ENCODE results near the gene SERINC5.
A peak's percentile ranks its signal among the peaks of the same experiment; 100 is the strongest.

Gene SERINC5

DNA sequence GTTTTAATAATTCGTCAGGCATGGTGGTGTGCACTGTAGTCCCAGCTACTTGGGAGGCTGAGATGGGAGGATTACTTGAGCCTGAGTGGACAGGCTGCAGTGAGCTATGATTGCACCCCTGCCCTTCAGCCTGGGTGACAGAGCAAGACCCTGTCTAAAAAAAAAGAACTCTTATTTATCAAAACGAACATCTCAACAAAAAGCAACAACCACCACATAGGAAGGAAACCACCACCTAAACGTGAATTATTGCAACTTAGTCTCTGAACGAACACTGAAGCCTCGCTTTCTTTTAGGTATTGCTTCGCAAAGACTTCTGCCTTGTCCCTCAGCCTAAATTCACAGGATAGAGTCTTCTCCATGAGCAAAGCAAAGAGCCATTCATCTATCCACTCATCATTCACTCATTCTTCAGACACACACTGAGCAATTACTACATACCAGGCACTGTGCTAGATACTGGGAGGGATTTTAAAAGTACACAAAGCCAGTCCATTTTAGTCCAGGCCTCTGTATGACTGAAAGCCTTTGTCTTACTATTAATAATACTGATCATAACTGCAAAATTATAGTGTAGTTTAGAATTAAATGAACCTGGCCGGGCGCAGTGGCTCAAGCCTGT is 163.3 kb downstream of the SERINC5 start:
- in situ Hi-C loops (cut with MboI; ENCODE audit: low pct_unique_long_range_greater_than_20kb, low sequenced_read_pairs): loop anchor here (10.0 kb wide), 1 partner anchor 212 kb away; no protein-coding TSS in a partner anchor
- DNase-seq: no peak

DNA sequence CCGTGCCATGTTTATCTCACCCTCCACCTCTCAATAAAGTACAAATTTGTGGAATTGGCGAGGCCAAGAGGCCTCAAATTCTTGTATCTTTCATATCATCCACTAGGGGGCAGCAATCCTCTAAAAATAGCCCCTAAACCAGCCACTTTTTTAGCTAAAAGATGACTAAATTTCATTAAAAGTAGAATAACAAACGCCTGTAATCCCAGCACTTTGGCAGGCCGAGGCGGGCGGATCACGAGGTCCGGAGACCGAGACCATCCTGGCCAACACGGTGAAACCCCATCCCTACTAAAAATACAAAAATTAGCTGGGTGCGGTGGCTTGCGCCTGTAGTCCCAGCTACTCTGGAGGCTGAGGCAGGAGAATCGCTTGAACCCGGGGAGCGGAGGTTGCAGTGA is 164.1 kb downstream of the SERINC5 start:
- DNase-seq: peak; percentile 73
- in situ Hi-C loops (cut with MboI; ENCODE audit: low pct_unique_long_range_greater_than_20kb, low sequenced_read_pairs): loop anchor here (10.0 kb wide), 1 partner anchor 213 kb away; no protein-coding TSS in a partner anchor

- in situ Hi-C loops (cut with MboI; ENCODE audit: low pct_unique_long_range_greater_than_20kb, low sequenced_read_pairs): loop anchor here (10.0 kb wide), 1 partner anchor 214 kb away; no protein-coding TSS in a partner anchor
- DNase-seq: no peak
These were observed 165.0 kb downstream of the SERINC5 start for GRCh38 chr5:80090884-80091166.

DNA sequence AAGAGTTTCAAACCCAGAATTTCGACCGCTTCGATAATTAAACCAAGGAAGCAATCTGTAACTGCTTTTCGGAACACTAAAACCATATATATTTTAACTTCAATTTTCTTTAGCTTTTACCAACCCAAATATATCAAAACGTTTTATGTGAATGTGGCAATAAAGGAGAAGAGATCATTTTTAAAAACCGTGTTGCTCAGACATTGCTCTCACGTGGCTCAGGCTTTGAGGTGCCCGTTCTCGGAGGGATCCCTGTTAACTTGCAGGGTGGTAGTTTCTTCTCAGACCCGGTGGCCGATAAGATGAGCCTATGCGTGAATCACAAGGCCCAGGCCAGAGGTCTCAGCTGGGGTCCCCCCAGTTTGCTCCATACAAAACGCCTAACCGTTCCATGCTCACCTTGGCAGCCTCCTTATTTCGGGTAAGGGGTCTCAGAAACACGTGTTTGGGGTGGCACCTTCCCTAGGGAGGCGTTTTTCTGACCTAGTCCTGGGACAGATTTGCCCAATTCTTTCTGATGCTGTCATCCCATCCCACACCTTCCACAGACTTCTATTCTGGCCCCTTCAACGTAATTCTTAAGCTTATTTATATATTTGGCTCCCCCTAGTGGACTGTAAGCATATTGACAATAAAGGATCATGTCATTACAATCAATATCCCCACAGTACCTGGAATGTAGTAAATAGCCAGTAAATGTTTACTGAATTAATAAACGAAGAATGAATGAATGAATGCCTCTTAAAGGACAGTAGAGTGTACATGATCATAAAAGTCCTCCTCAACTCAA is 172.6 kb downstream of the SERINC5 start:
- DNase-seq: peak; percentile 68
- in situ Hi-C loops (cut with MboI; ENCODE audit: low pct_unique_long_range_greater_than_20kb, low sequenced_read_pairs): no loop called here

- peak; percentile 71 for DNase-seq
- in situ Hi-C loops (cut with MboI; ENCODE audit: low pct_unique_long_range_greater_than_20kb, low sequenced_read_pairs): no loop called here
These were observed 173.1 kb downstream of the SERINC5 start for GRCh38 chr5:80082731-80083100.

- in situ Hi-C loops (cut with MboI; ENCODE audit: low pct_unique_long_range_greater_than_20kb, low sequenced_read_pairs): no loop called here
- no peak for DNase-seq
These were observed 173.6 kb downstream of the SERINC5 start for GRCh38 chr5:80082281-80082680.

DNA sequence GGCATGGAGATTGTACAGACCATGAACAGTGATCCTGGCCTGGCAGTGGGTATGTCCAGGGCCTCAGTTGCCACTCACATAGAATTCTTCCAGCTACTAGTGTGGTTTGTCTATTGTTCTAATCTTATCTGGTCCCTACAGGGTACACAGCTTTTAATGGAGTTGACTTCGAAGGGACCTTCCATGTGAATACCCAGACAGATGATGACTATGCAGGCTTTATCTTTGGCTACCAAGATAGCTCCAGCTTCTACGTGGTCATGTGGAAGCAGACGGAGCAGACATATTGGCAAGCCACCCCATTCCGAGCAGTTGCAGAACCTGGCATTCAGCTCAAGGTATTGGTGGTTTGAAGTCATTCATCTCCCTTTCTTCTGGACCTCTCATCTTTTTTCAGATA is 176.9 kb downstream of the SERINC5 start:
- in situ Hi-C loops (cut with MboI; ENCODE audit: low pct_unique_long_range_greater_than_20kb, low sequenced_read_pairs): no loop called here
- no peak for DNase-seq

DNA sequence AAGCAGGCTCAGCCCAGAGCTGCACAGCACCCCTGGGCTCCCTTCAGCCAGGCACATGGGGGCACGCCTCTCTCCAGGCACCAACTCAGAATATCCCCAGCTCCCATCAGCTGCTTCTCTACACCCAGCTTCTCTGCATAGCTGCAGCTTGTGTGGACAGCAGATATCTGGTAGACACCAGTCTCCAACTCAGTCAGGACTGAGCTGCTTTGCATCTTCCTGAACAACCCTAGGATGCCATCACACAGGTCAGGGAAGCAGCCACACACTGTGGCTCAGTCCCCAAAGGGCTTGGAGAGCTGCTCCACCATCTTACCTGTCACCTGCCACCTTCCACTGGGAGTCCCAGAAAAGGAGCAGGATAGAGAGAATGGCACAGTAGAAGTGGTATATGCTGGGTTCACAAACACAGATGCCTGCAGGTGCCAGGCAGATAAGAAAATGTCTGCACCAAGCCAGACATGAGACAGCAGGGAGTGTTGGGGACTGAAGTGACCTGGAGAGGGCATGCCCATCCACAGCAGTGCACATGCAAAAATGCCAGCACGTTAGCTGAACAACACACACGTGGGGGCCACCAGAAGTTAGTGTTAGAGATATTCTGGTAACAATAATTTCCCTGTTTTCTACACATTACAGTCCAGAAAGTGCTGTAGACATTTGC is 178.7 kb downstream of the SERINC5 start:
- in situ Hi-C loops (cut with MboI; ENCODE audit: low pct_unique_long_range_greater_than_20kb, low sequenced_read_pairs): no loop called here
- DNase-seq: no peak

DNA sequence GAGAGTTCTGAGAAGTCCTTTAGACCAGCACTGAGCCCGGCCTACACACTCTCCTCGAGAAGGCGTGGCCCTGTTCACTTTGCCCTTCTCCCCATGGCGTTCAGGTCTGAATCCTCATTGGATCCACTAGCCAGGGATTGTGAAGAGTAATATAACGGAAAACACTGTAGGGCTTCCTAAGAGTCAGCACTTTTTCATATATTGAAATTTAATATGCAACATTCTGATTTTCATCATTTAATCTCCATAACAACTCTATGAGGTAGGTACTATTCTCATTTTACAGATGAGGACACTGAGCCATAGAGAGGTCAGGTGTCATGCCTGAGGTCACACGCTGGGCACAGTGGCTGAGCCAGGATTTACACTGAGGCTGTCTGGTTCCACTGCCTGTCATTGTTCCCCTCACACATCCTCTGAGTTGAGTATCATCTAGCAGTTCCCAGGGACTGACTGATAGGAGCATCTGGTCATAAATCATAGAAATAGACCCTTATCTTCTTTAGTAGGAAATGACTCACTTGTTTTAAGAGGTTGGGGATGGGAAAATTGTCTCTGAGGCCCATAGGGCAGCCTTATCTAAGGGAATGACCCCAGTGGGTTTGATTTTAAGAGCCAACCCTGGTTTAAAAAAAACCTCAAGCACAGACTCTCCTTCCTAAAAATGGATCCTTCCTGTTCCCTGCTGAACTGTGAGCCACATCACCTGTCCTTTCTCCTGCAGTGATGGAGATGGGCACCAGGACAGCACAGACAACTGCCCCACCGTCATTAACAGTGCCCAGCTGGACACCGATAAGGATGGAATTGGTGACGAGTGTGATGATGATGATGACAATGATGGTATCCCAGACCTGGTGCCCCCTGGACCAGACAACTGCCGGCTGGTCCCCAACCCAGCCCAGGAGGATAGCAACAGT is 179.5 kb downstream of the SERINC5 start:
- in situ Hi-C loops (cut with MboI; ENCODE audit: low pct_unique_long_range_greater_than_20kb, low sequenced_read_pairs): no loop called here
- no peak for DNase-seq

DNA sequence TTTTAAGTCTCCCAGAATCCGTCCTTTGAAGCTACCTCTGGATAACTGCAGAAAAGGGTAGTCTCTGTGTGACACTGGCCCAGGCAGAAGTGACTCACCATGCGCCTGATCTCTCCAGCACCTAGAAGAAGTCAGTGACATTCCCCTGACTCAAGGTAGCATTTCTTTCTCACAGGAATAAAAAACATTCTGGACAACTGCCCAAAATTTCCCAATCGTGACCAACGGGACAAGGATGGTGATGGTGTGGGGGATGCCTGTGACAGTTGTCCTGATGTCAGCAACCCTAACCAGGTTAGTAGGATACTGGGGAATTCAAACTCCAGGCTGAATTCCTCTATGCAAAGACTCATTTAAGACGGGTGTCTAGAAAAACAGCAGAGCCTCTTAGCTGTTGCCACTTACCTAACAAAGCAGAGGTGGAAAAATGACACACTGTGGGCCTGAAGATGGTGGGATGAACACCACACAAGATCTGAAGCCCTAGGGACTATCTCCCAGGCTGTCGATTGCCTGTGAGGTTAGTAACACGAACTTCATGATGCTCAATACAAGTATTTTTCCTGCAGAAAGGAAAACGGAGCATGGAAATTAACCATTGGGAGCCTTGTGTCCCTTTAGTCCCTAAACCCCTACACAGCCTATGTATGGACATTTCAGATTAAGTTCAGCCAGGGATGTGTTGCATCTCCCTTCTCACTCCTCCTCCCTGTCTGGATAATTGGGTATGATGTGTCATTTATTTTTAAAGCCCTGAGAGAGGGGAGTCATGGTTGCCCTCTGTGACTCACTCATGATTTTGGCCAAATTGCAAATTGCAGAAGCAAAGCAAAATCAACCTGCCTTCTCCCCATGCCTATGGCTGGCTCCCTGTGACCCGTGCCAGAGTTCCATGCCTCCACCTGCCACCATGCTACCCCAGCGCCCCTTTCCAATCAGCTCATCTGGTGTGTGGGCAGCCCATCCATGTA is 183.5 kb downstream of the SERINC5 start:
- DNase-seq: no peak
- in situ Hi-C loops (cut with MboI; ENCODE audit: low pct_unique_long_range_greater_than_20kb, low sequenced_read_pairs): no loop called here

GRCh38 chr5:80071510-80072021 is 184.3 kb downstream of the SERINC5 start:
- in situ Hi-C loops (cut with MboI; ENCODE audit: low pct_unique_long_range_greater_than_20kb, low sequenced_read_pairs): no loop called here
- no peak for DNase-seq

GRCh38 chr5:80070338-80071056 is 185.4 kb downstream of the SERINC5 start:
- no peak for DNase-seq
- in situ Hi-C loops (cut with MboI; ENCODE audit: low pct_unique_long_range_greater_than_20kb, low sequenced_read_pairs): no loop called here

DNA sequence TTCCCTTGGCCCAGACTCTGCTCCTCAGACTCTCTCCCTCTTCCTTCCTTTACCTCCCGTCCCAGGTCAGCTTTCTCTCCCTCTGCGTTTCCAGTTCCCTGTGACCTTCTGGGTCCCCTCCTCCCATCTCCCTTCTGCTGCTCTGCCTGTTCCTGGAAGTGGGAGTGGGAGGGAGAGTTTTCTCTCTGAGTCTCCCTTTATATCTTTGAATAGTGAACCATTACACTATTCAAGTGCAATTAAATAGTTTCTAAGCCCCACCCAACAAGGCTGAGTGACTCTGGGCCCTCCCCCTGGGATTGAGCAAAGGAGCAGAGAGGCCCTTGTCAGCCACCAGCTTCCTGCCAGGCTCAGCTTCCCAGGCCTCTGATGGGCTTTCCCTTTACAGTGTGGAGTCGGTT is 185.9 kb downstream of the SERINC5 start:
- no peak for DNase-seq
- in situ Hi-C loops (cut with MboI; ENCODE audit: low pct_unique_long_range_greater_than_20kb, low sequenced_read_pairs): no loop called here

DNA sequence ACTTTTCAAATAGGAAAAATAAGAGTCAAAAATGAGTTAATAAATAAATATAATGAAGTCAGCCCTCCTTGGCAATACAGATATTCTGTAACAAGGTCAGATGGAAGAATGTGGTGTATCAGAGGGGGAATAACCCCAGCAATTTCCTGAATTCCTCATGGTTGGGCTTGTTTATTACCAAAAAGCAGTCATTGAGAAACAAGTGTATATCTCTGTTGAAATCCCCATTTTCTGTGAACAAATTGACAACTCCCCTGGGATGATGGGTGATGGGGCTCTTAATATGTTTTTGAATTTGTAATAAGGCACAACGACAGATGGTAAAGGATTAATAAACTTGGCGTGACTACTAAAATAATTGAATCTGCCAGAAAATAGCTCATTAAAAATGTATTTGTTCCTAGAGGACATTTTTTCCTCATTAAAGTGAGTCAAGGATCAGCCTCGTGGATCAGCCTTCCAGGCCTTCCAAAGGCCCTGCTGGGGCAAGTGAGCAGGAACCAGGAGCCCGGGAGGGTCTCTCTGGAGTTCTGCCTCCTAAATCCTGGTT is 186.5 kb downstream of the SERINC5 start:
- in situ Hi-C loops (cut with MboI; ENCODE audit: low pct_unique_long_range_greater_than_20kb, low sequenced_read_pairs): no loop called here
- no peak for DNase-seq

DNA sequence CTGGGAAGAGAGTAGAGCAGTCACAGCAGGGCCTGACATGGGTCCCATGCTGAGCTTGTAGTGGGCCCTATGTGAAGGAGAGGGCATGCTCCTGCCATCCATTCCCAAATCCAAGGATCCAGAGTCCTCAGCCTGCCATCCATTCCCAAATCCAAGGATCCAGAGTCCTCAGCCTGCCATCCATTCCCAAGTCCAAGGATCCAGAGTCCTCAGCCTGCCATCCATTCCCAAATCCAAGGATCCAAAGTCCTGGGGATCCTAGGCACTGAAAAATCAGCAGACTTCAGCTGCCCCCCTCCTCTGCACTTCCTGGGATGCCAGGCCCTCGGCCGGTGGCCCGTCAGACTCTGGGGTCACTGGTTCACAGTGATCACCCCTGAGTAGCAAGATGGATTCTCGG is 187.1 kb downstream of the SERINC5 start:
- DNase-seq: no peak
- in situ Hi-C loops (cut with MboI; ENCODE audit: low pct_unique_long_range_greater_than_20kb, low sequenced_read_pairs): no loop called here

GRCh38 chr5:80068246-80068636 is 187.6 kb downstream of the SERINC5 start:
- in situ Hi-C loops (cut with MboI; ENCODE audit: low pct_unique_long_range_greater_than_20kb, low sequenced_read_pairs): no loop called here
- no peak for DNase-seq

DNA sequence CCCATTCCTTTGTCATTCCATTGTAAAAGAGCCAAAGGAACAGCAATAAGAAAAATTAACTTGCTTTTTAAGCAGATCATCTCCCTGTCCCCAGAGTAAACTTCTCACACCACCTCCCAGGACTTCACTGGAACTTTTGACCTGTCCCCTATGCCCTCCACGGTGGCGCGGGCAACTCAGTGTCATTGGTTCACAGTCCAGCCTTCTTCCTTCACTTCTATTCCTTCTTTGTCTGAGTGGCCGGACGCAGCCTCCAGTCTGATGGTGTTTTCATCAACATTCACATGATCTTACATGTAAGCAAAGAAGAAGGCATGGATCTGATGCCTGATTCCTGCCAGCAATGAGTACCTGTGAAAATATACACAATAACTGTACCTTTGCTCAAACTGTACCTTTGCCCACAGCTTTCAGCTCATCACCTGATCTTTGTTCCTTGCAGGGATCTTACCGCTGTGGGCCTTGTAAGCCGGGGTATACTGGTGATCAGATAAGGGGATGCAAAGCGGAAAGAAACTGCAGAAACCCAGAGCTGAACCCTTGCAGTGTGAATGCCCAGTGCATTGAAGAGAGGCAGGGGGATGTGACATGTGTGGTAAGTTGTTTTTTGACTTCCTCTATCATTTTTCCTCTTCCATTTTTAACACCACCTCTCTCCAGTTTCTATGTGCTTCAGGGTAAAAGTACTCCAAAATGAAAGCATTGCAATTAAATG is 188.2 kb downstream of the SERINC5 start:
- DNase-seq: no peak
- in situ Hi-C loops (cut with MboI; ENCODE audit: low pct_unique_long_range_greater_than_20kb, low sequenced_read_pairs): no loop called here
